GM21576 (cell line): ENCODE results near the gene MINK1.
A peak's percentile ranks its signal among the peaks of the same experiment; 100 is the strongest.

Experiments used
- ATAC-seq: cut with Tn5 transposase; IDR thresholded peaks from one replicate; pipeline ENCODE4 v1.9.1; 2021; ENCODE audit warnings: mild to moderate bottlenecking, moderate library complexity; ENCODE audit not compliant: unreplicated experiment

MINK1 gene

GRCh38 chr17:4810696-4811290 lies 22.3 kb upstream of the MINK1 start:
- ATAC-seq: no peak

GRCh38 chr17:4811471-4811870 lies 21.7 kb upstream of the MINK1 start:
- ATAC-seq: no peak

DNA sequence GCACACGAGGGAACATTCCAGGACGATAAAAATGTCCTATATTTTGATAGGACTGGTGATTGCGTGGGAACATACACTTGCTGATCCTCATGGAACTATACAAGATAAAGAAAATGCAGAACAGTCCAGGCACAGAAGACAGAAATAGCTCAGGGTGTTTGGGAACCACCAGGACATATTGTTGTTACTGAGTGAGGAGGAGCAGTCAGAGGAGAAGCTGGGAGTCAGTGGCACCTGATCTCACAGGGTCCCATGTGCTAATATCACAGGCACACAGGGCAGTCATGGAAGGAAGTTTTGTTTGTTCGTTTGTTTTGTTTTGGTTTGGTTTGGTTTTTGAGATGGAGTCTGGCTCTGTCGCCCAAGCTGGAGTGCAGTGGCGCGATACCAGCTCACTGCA lies 20.4 kb upstream of the MINK1 start:
- ATAC-seq: no peak

GRCh38 chr17:4815043-4815675 lies 18.0 kb upstream of the MINK1 start:
- ATAC-seq: no peak

DNA sequence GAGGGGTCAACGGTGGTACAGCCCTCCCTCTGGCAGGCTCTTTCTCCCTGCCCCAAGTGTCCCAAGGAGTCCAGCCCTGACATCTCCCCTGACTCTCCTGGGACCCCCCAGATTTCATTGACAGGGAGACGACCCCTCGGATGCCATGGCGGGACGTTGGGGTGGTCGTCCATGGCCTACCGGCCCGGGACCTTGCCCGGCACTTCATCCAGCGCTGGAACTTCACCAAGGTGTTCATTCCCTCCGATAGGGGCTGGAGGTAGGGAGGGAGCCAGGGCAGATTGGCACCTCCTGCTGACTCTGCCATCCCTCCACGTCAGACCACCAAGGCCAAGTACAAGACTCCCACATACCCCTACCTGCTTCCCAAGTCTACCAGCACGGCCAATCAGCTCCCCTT lies 16.3 kb upstream of the MINK1 start:
- ATAC-seq: no peak

DNA sequence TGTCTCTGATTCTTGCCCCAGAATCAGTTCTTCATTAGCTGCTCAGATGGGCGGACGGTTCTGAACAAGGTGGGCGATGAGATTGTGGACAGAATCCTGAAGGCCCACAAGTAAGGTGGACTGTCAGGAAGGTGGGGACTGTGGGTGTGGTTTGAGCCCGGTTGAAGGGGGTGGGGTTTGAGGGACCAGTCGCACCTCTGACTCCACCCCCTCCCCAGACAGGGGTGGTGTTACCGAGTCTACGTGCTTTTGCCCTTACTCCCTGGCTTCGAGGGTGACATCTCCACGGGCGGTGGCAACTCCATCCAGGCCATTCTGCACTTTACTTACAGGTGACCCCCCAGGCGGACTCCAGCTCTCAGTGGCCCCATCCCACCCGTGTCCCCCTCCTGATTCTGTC lies 14.9 kb upstream of the MINK1 start:
- no peak for ATAC-seq

- ATAC-seq: no peak
Observed at GRCh38 chr17:4822835-4823234, 10.3 kb upstream of the MINK1 start.

DNA sequence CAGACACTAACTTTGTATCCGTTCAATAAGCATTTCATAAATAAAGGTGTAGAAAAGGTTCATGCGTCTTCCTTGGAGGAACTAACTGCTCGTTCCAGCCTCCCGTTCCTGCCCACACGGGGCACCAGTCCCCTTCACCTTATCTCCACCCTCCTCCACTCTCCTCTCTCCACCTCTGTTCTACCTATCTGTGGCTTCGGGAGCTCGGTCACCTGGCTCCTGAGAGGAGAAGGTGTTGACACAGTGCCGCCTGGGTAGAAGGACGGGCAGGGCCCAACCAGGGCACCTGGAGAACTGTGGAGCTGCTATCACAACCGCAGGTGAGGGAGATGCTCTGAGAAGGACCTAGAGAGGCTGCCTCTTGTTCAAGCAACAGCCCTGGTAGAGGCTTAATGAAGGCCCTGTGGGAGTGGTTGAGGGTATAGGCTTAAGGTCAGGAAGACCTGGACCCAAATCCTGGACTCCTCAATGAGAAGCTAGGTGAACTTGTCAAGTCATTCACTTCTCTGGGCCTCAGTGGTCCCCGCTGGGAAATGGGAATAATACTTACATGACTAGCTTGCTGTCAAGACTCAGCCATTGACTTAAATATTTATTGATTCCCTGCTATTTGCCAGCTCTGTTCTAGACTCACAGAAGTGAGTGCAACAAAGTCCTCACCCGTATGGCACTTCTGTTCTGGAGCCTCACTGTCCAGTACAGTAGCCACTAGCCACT lies 9.6 kb upstream of the MINK1 start:
- ATAC-seq: no peak

- no peak for ATAC-seq
Observed at GRCh38 chr17:4827399-4827798, 5.7 kb upstream of the MINK1 start.

DNA sequence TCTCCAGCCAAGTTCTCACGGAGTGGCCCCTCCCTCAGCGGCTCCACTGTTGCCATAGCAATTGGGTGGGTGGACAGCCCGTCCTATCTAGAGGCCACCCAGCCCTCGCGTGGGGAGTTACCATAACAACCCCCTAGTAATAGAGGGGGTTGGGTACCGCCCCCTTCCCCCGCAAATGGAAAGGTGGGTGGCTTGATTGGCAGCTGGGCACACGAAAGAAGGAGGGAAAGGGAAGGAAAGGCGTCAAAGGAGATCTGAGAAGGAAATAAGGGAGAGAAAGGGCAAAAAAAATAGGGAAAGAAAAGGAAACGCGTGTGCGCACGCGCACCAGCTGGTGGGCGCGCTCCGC lies 337 bp upstream of the MINK1 start:
- ATAC-seq: peak; percentile 10

DNA sequence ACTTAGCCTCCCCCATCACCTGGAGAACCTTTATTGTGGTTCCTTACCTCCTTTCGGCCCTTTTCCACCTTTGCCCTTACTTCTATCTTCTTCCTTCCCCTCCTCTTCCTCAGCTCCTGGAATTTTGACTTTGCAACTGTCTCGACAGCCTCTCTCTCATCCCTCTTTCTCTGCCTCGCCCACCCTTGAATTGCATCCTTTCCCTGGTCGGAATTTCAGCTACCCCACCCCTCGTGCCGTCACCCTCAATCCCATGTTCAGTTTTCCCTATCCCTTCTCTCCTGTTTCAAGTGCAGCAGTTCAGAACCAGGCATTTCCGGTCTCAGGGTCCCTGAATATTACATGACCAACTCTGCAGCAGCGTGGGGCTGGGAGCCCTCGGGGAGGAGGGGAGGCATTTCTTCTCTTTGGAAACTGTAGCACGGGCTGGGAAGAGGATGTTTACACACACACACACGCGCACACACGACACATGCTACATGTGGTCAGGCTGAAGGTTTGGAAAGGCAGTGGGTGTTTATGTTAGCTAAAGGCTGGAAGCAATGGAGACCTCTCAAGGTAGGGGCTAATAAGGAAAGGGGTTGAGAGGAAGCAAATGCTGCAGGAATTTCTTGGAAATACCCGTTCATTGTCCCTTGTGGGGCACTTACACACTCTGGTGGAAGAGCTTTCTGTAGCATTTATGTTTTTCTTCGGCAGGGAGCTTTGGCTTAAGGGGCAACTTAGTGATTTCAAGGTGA lies 971 bp downstream of the MINK1 start:
- ATAC-seq: no peak

GRCh38 chr17:4834681-4835020 lies 1.5 kb downstream of the MINK1 start:
- ATAC-seq: no peak

GRCh38 chr17:4836221-4836620 lies 3.1 kb downstream of the MINK1 start:
- no peak for ATAC-seq

DNA sequence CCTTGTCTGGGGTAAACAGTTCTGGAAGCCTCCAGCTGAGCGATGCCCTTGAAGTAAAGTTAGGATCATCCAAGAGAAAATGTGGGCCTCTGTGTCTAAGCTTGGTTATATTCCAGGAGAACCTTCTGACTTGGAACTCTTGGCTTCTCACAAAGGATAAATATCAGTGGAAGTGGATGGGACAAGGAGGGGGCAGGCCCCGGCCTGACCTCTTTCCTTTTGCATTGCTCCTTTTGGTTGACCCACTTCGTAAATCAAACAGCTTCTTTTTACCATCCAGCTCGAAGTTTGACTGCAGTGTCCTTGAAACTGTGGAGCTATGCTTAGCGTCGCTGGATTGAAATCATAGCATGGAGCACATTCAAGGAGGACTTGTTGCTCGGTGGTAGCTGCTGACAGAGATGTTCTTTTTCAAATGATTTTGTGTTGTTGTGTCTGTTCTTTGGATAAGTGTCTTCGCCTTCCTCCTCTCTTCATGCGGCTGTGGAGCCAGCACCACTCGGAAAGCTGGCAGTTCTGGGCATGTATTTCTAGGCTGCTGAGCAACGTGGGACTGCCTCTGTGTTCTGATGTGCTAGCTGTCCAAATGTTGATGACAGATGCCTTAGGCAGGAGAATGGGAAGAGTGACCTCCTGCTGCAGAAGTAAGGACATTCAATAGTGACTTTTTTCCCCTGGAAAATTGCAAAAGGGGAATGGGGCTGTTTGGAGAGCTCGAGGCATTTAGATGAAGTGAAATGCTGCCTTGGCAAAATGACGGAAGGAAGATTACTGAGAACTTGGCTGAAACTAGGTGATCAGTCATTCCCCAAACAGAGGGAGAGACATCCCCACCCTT lies 4.5 kb downstream of the MINK1 start:
- ATAC-seq: no peak

DNA sequence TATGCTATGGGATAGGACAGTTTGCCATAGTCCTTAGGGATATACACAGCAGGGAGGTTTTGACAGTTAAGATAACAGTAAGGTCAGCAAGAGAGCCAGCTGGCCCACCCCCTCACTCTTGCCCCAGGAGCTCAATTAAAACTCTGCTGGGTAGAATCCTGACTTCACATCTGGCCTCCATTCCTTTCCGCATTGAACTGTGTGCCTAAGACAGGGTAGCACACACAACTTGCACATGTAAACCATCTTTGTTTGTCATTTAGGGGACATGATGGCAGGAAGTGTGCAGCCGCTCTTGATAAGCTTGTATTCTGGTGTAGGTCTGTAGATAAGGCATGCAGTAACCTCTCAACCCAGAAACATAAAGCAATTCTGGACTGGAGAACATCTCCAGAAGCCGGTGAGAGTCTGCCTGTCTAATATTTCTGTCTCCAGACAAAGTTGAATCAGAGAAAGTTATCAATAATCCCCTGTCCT lies 5.2 kb downstream of the MINK1 start:
- ATAC-seq: no peak

GRCh38 chr17:4839221-4839620 lies 6.1 kb downstream of the MINK1 start:
- no peak for ATAC-seq

- ATAC-seq: no peak
Observed at GRCh38 chr17:4839965-4840892, 7.1 kb downstream of the MINK1 start.

GRCh38 chr17:4840893-4841242 lies 7.7 kb downstream of the MINK1 start:
- no peak for ATAC-seq

DNA sequence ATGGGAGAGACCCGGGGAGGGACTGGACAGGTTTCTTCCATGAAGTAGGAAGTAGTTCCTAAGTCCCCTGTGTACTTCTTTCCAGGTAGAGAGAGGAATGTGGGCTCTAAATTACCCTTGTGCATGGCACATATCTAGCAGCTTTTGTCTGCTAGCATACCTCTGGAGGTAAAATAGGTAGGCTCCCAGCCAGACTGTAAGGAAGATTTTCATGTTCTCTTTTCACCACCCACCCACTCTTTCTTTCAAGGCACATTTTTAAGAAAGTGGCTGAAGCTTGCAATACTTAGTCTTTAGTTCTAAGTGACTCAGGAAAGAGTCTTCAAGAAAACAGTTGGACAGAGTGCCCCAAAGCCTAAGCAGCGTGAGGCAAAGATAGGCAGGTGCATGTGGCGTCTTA lies 9.2 kb downstream of the MINK1 start:
- ATAC-seq: no peak
